GM19467 (cell line): ENCODE results near the gene RAB20.
"Not testable (repeated sequence)": the region's sequence is repeated elsewhere in the genome, so short reads cannot be mapped to it uniquely, and the experiment has no call there.

ENCODE experiments used
- ATAC-seq: cut with Tn5 transposase; IDR thresholded peaks from one replicate; pipeline ENCODE4 v1.9.1; 2021; ENCODE audit warnings: mild to moderate bottlenecking, moderate library complexity; ENCODE audit not compliant: unreplicated experiment

Gene RAB20

GRCh38 chr13:110575322-110576069 lies 14.0 kb upstream of the RAB20 start:
- peak; percentile 80 for ATAC-seq

GRCh38 chr13:110574161-110574560 lies 12.6 kb upstream of the RAB20 start:
- no peak for ATAC-seq

- ATAC-seq = no peak
Measured at GRCh38 chr13:110572778-110573118, 11.2 kb upstream of the RAB20 start.

GRCh38 chr13:110571896-110572777 lies 10.6 kb upstream of the RAB20 start:
- ATAC-seq = no peak

GRCh38 chr13:110570886-110571285 lies 9.4 kb upstream of the RAB20 start:
- no peak for ATAC-seq

- ATAC-seq = not testable (repeated sequence)
Measured at GRCh38 chr13:110569962-110570361, 8.4 kb upstream of the RAB20 start.

- no peak for ATAC-seq
Measured at GRCh38 chr13:110568612-110569011, 7.1 kb upstream of the RAB20 start.

- ATAC-seq = no peak
Measured at GRCh38 chr13:110566171-110566570, 4.6 kb upstream of the RAB20 start.

- ATAC-seq = no peak
Measured at GRCh38 chr13:110565296-110565695, 3.8 kb upstream of the RAB20 start.

GRCh38 chr13:110564472-110564985 lies 3.0 kb upstream of the RAB20 start:
- no peak for ATAC-seq

GRCh38 chr13:110563463-110563774 lies 1.9 kb upstream of the RAB20 start:
- no peak for ATAC-seq

- no peak for ATAC-seq
Measured at GRCh38 chr13:110562696-110563462, 1.4 kb upstream of the RAB20 start.

GRCh38 chr13:110562036-110562597 lies 595 bp upstream of the RAB20 start:
- ATAC-seq = no peak

- ATAC-seq = peak; percentile 19
Measured at GRCh38 chr13:110560601-110561343, 750 bp downstream of the RAB20 start.

- ATAC-seq = no peak
Measured at GRCh38 chr13:110559986-110560385, 1.5 kb downstream of the RAB20 start.

- no peak for ATAC-seq
Measured at GRCh38 chr13:110559429-110559943, 2.0 kb downstream of the RAB20 start.

GRCh38 chr13:110557610-110558305 lies 3.8 kb downstream of the RAB20 start:
- no peak for ATAC-seq

- no peak for ATAC-seq
Measured at GRCh38 chr13:110557082-110557481, 4.4 kb downstream of the RAB20 start.

GRCh38 chr13:110556224-110556606 lies 5.3 kb downstream of the RAB20 start:
- ATAC-seq = no peak
